ENCODE results near the gene MST1.

MST1 gene

GRCh38 chr3:49689046-49689907, at the start of gene MST1, which contains the start of gene RNF123:
MST1 (minus strand) TSS chr3:49689474; CDS start chr3:49688691, 783 bp downstream.
RNF123 (plus strand) TSS chr3:49689557; CDS start chr3:49691166, 1,609 bp downstream.
- DNase-seq (ENCODE audit: low spot score): peak; percentile 93

GRCh38 chr3:49738067-49738713, 48.9 kb upstream of the MST1 start:
- no peak for DNase-seq (ENCODE audit: low spot score)

GRCh38 chr3:49734752-49735151, 45.5 kb upstream of the MST1 start:
- no peak for DNase-seq (ENCODE audit: low spot score)

- no peak for DNase-seq (ENCODE audit: low spot score)
Observed at GRCh38 chr3:49733551-49733950, 44.3 kb upstream of the MST1 start.

GRCh38 chr3:49732597-49732996, 43.3 kb upstream of the MST1 start:
- no peak for DNase-seq (ENCODE audit: low spot score)

GRCh38 chr3:49729966-49730609, 40.8 kb upstream of the MST1 start:
- no peak for DNase-seq (ENCODE audit: low spot score)

- DNase-seq (ENCODE audit: low spot score): no peak
Observed at GRCh38 chr3:49727924-49728361, 38.7 kb upstream of the MST1 start.

GRCh38 chr3:49727154-49727923, 38.1 kb upstream of the MST1 start:
- no peak for DNase-seq (ENCODE audit: low spot score)

- no peak for DNase-seq (ENCODE audit: low spot score)
Observed at GRCh38 chr3:49725906-49726681, 36.8 kb upstream of the MST1 start.

- DNase-seq (ENCODE audit: low spot score): no peak
Observed at GRCh38 chr3:49724586-49724985, 35.3 kb upstream of the MST1 start.

- DNase-seq (ENCODE audit: low spot score): peak; percentile 90
Observed at GRCh38 chr3:49723628-49724551, 34.6 kb upstream of the MST1 start, which contains the start of gene GMPPB. GMPPB (minus strand) TSS chr3:49723951; CDS start chr3:49723726, 225 bp downstream.

- DNase-seq (ENCODE audit: low spot score): peak; percentile 46
Observed at GRCh38 chr3:49723296-49723627, 34.0 kb upstream of the MST1 start.

- no peak for DNase-seq (ENCODE audit: low spot score)
Observed at GRCh38 chr3:49722896-49723295, 33.6 kb upstream of the MST1 start.

- DNase-seq (ENCODE audit: low spot score): no peak
Observed at GRCh38 chr3:49721896-49722781, 32.9 kb upstream of the MST1 start.

GRCh38 chr3:49721596-49721895, 32.3 kb upstream of the MST1 start:
- DNase-seq (ENCODE audit: low spot score): no peak

GRCh38 chr3:49720855-49721595, 31.8 kb upstream of the MST1 start:
- DNase-seq (ENCODE audit: low spot score): no peak

- DNase-seq (ENCODE audit: low spot score): peak; percentile 87
Observed at GRCh38 chr3:49719214-49719884, 30.1 kb upstream of the MST1 start, which contains the start of gene AMIGO3. AMIGO3 (minus strand) TSS chr3:49719684; CDS start chr3:49719465, 219 bp downstream.

- no peak for DNase-seq (ENCODE audit: low spot score)
Observed at GRCh38 chr3:49718858-49719213, 29.6 kb upstream of the MST1 start.
